HL-60 (cell line): ENCODE data around the gene EIF4G1.
A peak's percentile ranks its signal among the peaks of the same experiment; 100 is the strongest.

Experiments
- DNase-seq, 2 experiments: peaks; one replicate each; pipeline ENCODE4 v3.0.0-alpha.2; 2010 to 2020; ENCODE audit warnings: low read depth in 1 of 2, low spot score in 1 of 2
- H3K27ac ChIP-seq: fragments of 250-450 bp; sonication (Bioruptor Pico); replicated peaks from 2 replicates; pipeline ENCODE4 v1.5.1; 2020; ENCODE audit warnings: mild to moderate bottlenecking, moderate library complexity
- H3K27me3 ChIP-seq: fragments of 250-450 bp; sonication (Bioruptor Pico); 2 replicates; pipeline ENCODE4 v1.5.1; 2021; ENCODE audit warnings: mild to moderate bottlenecking, moderate library complexity; ENCODE audit not compliant: insufficient read depth, poor library complexity, severe bottlenecking
- H3K4me3 ChIP-seq: replicated peaks from 2 replicates; pipeline ENCODE4 v1.5.1; 2011; ENCODE audit warnings: mild to moderate bottlenecking, control low read depth, low read length; ENCODE audit not compliant: insufficient read depth
- GABPA ChIP-seq: IDR thresholded peaks from 2 replicates; pipeline ENCODE4 v1.6.1; 2012; ENCODE audit warnings: low read depth
- POLR2AphosphoS5 ChIP-seq: IDR thresholded peaks from 2 replicates; pipeline ENCODE4 v1.6.1; 2012; ENCODE audit warnings: low read depth
- REST ChIP-seq: IDR thresholded peaks from 2 replicates; pipeline ENCODE4 v1.6.1; 2012; ENCODE audit warnings: low read depth; ENCODE audit not compliant: insufficient replicate concordance
- SPI1 ChIP-seq: IDR thresholded peaks from 2 replicates; pipeline ENCODE4 v1.6.1; 2012; ENCODE audit warnings: low read depth, mild to moderate bottlenecking, borderline replicate concordance
- TF ChIP-seq, protein P1 (sequence below): IDR thresholded peaks from one replicate; pipeline ENCODE4 v1.5.1; 2011; ENCODE audit warnings: low read length, control low read depth, inconsistent platforms; ENCODE audit not compliant: insufficient read depth

Gene EIF4G1

GRCh38 chr3:184334470-184335158, 20.2 kb downstream of the EIF4G1 start:
- H3K27ac ChIP-seq: no peak overlapping the region

GRCh38 chr3:184335291-184335660, 20.9 kb downstream of the EIF4G1 start:
- Histone ChIP-seq H3K4me3 (peak overlapping the region; percentile 47; the same call in 1 of the 2 replicates), H3K27me3 (no peaks in the 10 kb centered on the region), H3K27ac (peak overlapping the region; percentile 0; the same call in 1 of the 2 replicates)
- no peak for TF ChIP-seq SPI1
- no peak; the same call in 1 of the 2 replicates for TF ChIP-seq POLR2AphosphoS5
- TF ChIP-seq REST: no peak
- TF ChIP-seq, protein P1, sequence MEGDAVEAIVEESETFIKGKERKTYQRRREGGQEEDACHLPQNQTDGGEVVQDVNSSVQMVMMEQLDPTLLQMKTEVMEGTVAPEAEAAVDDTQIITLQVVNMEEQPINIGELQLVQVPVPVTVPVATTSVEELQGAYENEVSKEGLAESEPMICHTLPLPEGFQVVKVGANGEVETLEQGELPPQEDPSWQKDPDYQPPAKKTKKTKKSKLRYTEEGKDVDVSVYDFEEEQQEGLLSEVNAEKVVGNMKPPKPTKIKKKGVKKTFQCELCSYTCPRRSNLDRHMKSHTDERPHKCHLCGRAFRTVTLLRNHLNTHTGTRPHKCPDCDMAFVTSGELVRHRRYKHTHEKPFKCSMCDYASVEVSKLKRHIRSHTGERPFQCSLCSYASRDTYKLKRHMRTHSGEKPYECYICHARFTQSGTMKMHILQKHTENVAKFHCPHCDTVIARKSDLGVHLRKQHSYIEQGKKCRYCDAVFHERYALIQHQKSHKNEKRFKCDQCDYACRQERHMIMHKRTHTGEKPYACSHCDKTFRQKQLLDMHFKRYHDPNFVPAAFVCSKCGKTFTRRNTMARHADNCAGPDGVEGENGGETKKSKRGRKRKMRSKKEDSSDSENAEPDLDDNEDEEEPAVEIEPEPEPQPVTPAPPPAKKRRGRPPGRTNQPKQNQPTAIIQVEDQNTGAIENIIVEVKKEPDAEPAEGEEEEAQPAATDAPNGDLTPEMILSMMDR: no peak
- no peak for DNase-seq

More at GRCh38 chr3:184334470-184335158, 20.2 kb downstream of the EIF4G1 start:
- no peak overlapping the region for H3K4me3 ChIP-seq
- no peak for DNase-seq
- no peak for TF ChIP-seq SPI1
- no peak for TF ChIP-seq GABPA
- no peak; the same call in 1 of the 2 replicates for TF ChIP-seq POLR2AphosphoS5
- TF ChIP-seq, protein P1: no peak
- TF ChIP-seq REST: no peak
- H3K27me3 ChIP-seq: no peaks in the 10 kb centered on the region

GRCh38 chr3:184335661-184336546, 21.5 kb downstream of the EIF4G1 start:
- Histone ChIP-seq H3K4me3 (peak overlapping the region; percentile 47), H3K27ac (peak overlapping the region; percentile 0), H3K27me3 (no peaks in the 10 kb centered on the region)
- peak in 1 of 2 experiments; percentile 70 for DNase-seq
- no peak for TF ChIP-seq REST
- TF ChIP-seq POLR2AphosphoS5: no peak; the same call in none of the 2 replicates
- TF ChIP-seq, protein P1: no peak
- TF ChIP-seq SPI1: no peak
- no peak for TF ChIP-seq GABPA
